DMS79 treated with DMSO at 0.1 percent for 48 hours (cell line): ENCODE results near the gene PPP1R15A.
"Not testable (repeated sequence)": the region's sequence is repeated elsewhere in the genome, so short reads cannot be mapped to it uniquely, and the experiment has no call there.

Experiments used
- DNase-seq: peaks from one replicate; lab custom pipeline; 2025; lab: John Stamatoyannopoulos, UW

PPP1R15A gene

DNA sequence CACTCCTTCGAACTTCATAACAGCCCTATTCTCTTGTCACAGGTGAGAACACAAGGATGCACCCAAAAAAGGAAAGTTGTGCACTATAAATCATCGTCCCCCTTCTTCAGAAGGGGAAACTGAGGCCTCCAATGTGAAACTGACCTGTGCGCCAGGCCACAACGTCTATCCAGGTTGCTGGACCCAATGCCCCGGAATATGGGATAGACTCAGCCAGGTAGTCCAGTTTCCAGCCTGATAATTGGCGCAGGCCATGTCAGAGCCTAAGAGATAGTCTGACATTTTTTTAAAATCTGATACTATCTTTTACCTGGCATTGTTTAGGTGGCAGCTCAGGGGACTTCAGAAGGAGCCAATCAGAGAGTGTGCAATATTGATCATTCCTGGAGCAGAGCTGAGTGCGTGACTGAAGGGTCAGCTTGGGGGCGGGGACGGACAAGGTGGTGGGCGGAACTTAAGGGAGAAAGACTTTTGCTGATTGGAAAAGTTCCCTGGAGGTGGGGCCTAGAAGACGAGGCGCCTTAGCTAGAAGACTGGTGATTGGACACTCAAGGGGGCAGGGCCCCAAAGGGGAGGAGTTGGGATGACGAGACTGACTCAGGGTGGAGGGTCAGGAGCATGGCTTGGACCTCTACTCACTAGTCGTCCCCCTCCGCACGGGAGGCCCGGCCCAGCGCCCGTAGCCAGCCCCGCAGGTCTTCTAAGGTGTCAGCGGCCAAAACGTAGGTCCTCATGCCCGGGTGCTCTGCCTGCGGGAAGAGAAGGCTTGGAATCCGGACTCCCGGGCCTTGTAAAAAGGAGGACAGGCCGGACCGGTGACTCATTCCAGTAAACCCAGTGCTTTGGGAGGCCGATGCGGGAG is 12.3 kb upstream of the PPP1R15A start:
- no peak for DNase-seq

DNA sequence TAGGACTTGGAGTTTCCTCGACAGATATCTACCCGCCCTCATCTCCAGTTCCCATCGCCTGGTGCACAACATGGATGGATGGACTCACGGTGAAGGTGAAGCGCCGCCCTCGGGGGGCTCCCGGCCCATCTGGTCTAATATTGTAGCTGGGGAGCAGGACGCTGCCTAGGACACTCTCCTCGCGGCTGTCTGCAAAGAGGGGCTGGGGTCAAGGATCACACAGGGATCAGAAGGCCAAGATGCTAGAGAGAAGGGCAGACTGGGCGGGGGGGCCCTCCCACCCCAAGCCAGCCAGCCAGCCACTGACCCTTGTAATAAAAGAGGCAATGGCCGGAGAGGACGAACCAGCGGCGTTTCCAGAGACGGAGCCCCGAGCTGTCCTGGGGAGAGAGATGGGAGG is 10.9 kb upstream of the PPP1R15A start:
- no peak for DNase-seq

DNA sequence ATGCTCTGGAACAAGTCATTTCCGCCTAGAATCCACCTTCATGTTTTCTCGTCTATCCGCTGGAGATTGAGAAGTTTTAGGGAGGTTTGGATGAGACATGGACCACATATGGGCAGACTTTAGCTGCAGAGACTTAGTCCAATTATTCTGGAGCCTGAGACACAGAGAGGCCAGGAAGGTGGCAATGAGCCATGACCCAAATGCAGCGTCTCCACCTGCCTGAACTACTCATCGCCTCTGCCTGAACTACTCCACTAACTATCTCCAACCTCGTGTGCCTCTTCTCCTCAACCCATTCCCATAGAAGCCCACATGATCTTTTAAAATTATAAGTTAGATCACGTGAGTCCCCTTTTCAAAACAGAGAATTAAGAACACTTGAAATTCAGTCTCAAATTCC is 9.4 kb upstream of the PPP1R15A start:
- peak; percentile 10 for DNase-seq

DNA sequence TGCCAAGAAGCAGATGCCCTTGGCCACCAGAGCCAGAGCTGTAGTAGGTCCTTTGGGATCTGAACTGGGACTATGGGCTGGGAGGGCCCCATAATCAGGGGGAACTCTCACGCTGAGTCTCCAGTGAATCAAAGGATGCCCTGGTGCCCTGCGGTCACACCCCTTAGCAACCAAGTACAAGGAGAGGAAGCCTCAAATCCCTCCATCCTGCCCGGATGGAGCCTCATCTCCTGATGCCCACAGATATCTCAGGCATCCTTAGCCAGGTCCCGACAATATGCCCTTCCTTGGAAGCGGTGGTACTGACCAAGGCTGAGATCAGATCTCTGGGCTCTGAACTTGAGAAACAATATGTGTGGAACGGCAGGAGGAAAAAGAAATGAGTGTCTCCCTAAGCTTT is 5.5 kb upstream of the PPP1R15A start:
- no peak for DNase-seq

DNA sequence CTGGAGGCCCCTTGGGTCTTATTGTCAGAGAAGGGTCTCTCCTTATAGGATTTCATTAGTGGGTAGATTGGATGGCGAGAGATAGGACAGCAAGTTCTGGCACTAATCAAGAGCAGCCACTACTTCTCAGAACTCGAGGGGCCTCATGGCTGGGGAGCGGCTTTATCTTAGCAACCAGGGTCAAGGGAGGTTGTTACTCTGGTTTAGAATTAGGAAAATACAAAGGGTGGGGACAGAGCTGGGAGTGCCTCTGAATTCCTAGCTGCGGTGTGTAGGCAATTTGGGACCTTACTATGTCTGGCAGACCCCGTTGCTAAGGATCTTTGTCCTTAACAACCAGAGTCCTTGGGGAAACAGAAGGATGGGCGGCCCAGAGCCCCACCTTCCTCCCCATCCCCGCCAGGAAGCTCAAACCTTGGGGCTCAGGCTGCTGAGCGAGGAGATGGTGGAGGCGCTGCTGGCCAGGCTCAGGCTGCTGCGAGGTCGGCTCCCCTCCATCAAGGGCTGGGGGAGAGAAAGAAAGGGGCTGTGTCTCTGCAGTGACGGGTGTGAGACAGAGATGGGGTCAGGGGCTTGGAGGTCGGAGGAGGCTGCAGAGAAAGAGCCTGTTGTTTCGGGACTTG is 5.0 kb upstream of the PPP1R15A start:
- DNase-seq = no peak

DNA sequence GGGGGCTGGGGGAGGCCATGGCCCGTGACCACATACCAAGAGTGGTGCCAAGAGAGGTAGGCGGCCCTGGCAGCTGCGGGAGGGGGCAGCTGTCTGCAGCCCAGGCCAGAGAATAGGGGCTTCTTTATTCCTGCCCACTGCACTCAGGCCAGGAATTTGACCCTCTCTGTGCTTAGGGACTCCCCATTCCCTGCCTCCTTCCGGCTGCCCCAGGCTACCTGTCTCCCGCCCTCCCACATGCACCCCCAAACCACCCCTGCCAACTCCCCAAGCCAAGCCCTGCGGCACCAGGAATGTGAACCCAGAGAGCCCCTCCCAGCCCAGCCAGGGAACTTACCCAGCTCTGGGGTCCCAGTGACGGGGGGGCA is 4.5 kb upstream of the PPP1R15A start:
- DNase-seq = no peak

DNA sequence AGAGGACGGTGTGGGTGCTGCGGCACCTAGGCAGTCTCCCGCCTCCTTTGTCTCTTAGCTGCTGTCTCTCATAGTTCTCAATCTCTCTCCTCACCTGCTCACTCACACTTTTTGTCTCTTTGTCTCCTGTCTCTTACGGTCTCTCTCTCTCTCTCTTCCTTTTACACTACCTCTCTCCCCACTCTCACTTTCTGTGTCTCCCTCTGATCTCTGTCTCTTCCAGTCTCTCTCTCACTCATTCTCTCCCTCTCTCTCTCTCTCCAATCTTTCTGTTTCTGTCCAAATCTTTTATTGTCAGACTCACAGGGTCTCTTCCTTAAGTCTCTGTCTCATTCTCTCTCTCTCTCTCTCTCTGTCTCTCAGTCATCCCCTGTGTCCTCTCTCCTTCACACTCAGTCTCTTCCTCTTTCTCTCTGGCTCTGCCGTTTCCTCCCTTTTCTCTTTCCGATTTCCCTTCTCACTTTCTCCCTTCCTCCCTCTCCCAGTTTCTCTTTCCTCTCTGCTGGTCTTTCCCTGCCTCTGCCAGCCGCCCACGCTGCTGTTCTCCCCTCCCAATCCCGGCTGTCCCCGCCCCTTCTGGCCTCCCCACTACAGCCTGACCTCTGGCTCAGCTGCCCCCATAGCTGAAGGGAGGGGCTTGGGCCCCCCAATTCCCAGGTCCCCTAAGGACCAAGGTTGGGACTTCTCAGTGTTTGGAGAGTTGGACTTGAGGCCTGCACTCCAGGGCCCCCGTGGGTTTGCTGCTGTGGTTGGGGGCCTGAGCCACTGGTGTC is 3.9 kb upstream of the PPP1R15A start, which contains the start of gene PLEKHA4:
Gene PLEKHA4 (minus strand): TSS at position 504 of the 773 bp plus-strand sequence. CDS start 997 bp downstream, outside the sequence.
- DNase-seq = no peak

DNA sequence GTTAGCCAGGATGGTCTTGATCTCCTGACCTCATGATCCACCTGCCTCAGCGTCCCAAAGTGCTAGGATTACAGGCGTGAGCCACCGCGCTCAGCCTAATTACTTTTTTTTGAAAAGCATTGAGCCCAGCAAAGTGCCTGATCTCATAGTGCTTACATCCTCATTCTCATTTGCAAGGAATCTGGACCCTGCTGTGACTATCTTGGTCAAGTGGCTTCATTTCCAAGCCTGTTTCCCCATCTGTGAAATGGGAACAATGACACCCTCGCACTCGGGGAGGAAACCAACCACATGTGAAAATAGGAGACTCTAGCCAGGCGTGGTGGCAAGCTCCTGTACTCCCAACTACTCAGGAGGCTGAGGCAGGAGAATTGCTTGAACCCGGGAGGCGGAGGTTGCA is 2.2 kb upstream of the PPP1R15A start:
- DNase-seq = no peak

DNA sequence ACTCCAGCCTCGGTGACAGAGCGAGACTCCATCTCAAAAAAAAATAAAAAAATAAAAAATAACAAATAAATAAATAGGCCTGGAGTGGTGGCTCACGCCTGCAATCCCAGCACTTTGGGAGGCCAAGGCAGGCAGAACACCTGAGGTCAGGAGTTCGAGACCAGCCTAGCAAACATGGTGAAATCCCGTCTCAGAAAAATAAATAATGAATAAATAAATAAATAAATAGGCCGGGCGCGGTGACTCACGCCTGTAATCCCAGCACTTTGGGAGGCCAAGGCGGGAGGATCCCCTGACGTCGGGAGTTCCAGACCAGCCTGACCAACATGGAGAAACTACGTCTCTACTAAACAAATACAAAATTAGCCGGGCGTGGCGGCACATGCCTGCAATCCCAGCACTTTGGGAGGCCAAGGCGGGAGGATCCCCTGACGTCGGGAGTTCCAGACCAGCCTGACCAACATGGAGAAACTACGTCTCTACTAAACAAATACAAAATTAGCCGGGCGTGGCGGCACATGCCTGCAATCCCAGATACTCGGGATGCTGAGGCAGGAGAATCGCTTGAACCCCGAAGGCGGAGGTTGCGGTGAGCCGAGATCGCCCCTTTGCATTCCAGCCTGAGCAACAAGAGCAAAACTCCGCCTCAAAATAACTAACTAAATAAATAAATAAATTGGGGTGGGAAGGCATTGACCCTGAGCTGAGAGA is 595 bp upstream of the PPP1R15A start:
- DNase-seq = not testable (repeated sequence)

DNA sequence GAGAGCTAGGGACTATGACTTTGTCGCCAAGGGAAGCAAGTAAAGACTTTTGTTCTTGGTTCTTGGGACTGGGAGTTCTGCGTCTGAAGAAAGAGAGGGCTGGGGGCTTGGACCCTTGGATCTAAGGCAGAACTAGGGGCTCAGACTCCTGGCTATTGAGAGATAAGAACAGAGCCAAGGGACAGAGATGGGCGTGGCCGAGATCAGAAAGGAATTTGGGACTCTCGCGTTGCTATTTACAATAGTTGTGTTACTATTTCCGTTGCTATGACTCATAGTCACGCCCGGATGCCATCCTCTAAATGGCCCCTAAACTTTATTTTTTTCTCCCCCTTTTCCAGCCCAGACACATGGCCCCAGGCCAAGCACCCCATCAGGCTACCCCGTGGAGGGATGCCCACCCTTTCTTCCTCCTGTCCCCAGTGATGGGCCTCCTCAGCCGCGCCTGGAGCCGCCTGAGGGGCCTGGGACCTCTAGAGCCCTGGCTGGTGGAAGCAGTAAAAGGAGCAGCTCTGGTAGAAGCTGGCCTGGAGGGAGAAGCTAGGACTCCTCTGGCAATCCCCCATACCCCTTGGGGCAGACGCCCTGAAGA is 759 bp downstream of the PPP1R15A start:
- peak; percentile 63 for DNase-seq

DNA sequence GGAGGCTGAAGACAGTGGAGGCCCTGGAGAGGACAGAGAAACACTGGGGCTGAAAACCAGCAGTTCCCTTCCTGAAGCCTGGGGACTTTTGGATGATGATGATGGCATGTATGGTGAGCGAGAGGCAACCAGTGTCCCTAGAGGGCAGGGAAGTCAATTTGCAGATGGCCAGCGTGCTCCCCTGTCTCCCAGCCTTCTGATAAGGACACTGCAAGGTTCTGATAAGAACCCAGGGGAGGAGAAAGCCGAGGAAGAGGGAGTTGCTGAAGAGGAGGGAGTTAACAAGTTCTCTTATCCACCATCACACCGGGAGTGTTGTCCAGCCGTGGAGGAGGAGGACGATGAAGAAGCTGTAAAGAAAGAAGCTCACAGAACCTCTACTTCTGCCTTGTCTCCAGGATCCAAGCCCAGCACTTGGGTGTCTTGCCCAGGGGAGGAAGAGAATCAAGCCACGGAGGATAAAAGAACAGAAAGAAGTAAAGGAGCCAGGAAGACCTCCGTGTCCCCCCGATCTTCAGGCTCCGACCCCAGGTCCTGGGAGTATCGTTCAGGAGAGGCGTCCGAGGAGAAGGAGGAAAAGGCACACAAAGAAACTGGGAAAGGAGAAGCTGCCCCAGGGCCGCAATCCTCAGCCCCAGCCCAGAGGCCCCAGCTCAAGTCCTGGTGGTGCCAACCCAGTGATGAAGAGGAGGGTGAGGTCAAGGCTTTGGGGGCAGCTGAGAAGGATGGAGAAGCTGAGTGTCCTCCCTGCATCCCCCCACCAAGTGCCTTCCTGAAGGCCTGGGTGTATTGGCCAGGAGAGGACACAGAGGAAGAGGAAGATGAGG is 1.5 kb downstream of the PPP1R15A start:
- no peak for DNase-seq

DNA sequence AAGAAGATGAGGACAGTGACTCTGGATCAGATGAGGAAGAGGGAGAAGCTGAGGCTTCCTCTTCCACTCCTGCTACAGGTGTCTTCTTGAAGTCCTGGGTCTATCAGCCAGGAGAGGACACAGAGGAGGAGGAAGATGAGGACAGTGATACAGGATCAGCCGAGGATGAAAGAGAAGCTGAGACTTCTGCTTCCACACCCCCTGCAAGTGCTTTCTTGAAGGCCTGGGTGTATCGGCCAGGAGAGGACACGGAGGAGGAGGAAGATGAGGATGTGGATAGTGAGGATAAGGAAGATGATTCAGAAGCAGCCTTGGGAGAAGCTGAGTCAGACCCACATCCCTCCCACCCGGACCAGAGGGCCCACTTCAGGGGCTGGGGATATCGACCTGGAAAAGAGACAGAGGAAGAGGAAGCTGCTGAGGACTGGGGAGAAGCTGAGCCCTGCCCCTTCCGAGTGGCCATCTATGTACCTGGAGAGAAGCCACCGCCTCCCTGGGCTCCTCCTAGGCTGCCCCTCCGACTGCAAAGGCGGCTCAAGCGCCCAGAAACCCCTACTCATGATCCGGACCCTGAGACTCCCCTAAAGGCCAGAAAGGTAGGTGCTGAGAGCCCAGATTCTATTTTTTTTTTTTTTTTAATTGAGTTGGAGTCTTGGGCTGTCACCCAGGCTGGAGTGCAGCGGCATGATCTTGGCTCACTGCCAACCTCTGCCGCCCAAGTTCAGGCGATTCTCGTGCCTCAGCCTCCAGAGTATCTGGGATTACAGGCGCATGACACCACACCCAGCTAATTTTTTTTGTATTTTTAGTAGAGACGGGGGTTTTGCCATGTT is 2.3 kb downstream of the PPP1R15A start:
- DNase-seq = no peak

DNA sequence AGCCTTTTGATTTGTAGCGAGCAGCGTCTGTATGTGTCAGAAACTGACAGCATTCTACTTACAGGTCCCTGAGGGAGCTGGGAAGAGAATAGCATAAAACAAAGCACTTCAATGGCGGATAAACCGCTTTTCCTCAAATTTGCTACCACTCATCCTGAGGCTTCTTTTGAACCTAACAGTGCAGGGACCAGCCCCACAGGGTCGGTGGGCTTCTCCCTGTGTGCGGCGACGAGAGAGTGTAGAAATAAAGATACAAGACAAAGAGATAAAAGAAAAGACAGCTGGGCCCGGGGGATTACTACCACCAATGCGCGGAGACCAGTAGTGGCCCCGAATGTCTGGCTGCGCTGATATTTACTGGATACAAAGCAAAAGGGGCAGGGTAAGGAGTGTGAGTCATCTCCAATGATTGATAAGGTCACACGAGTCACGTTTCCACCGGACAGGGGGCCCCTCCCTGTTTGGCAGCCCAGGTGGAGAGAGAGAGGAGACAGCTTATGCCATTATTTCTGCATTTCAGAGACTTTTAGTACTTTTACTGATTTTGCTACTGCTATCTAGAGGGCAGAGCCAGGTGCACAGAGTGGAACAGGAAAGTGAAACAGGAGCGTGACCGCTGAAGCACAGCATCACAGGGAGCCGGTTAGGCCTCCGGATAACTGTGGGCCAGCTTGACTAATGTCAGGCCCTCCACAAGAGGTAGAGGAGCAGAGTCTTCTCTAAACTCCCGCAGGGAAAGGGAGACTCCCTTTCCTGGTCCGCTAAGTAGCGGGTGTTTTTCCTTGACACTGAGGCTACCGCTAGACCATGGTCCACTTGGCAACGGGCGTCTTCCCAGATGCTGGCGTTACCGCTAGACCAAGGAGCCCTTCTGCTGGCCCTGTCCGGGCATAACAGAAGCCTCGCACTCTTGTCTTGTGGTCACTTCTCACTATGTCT is 4.1 kb downstream of the PPP1R15A start:
- DNase-seq = not testable (repeated sequence)

DNA sequence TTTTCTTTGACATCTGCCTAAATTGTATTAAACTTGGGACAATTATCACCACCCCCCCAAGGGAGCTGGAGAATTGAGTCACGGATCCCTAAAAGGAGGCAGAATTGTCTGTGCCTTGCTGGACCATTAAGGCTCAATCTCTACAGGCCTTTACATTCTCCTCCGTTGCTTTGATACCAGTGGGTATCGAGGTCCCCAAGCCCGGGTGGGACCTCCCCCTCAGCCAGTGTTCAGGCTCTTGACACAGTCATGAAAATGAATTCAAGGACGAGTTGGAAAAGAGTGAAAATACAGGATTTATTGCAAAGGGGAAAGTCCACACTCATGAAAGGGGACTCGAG is 5.6 kb downstream of the PPP1R15A start:
- no peak for DNase-seq

DNA sequence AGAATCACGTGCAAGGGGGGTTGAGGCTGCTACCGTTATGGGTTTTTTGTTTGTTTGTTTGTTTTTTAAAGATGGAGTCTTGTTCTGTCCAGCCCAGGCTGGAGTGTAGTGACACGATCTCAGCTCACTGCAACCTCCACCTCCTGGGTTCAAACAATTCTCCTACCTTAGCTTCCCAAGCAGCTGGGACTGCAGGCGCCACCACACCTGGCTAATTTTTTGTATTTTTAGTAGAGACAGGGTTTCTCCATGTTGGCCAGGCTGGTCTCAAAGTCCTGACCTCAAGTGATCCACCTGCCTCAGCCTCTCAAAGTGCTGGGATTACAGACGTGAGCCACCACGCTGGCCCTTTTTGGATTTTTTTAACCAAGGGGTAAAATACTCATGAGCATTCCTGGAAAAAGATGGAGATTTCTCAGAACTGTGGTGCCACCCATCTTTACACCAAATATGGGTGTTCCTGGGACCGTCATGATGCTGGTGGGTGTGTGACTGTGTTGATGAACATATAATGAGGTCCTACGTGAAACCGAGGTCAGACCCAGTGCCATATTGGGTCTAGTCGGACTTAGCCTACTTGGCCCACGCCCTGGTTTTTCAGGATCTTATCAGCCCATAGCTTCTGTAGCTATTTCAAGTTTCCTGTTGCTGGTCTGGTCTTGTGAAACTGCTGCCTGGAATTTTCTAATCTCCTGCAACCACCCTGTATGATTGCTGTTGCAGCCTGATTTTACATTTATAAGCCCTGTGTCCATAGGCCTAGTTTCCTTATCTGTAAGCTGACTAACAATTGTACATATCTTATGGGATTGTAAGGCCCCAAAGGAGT is 6.2 kb downstream of the PPP1R15A start:
- no peak for DNase-seq

DNA sequence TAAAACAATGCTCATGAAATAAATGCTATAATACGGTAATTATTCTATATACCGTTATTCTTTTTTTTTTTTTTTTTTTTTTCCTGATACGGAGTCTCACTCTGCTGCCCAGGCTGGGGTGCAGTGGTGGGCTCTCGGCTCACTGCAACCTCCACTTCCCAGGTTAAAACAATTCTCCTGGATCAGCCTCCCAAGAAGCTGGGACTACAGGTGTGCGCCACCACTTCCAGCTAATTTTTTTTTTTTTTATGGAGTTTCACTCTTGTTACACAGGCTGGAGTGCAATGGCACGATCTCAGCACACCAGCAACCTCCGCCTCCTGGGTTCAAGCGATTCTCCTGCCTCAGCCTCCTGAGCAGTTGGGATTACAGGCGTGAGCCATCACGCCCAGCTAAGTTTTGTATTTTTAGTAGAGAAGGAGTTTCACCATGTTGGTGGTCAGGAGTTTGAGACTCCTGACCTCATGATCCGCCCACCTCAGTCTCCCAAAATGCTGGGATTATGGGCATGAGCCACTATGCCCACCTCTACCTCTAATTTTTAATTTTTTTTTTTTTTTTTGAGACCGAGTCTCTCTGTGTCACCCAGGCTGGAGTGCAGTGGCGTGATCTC is 6.9 kb downstream of the PPP1R15A start:
- no peak for DNase-seq

DNA sequence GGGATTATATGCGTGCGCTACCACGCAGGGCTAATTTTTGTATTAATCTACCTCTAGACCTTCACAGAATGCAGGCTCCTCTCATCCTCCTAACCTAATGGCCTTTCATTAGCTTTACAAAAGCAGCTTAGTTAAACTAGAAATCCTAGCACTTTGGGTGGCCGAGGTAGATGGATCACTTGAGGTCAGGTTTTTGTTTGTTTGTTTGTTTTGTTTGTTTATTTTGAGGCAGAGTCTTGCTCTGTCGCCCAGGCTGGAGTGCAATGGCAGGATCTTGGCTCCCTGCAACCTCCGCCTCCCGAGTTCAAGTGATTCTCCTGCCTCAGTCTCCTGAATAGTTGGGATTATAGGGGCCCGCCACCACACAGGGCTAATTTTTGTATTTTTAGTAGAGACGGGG is 7.5 kb downstream of the PPP1R15A start:
- not testable (repeated sequence) for DNase-seq
